GM12801 (cell line): ENCODE results near the gene TRIM46.

Experiments used
- CTCF ChIP-seq: IDR thresholded peaks from one replicate; pipeline ENCODE4 v1.5.1; 2011; ENCODE audit warnings: control low read depth; ENCODE audit not compliant: insufficient read length; ENCODE audit errors: extremely low read depth

Gene TRIM46

GRCh38 chr1:155208541-155209311 lies 35.1 kb downstream of the TRIM46 start, which contains the start of gene MTX1:
MTX1 (plus strand) TSS chr1:155208695; CDS start chr1:155208805, 110 bp downstream.
- TF ChIP-seq CTCF: no peak

GRCh38 chr1:155209312-155209721 lies 35.7 kb downstream of the TRIM46 start:
- no peak for TF ChIP-seq CTCF

- TF ChIP-seq CTCF: no peak
These were observed 36.9 kb downstream of the TRIM46 start for GRCh38 chr1:155210314-155211104.

GRCh38 chr1:155218854-155219591 lies 45.4 kb downstream of the TRIM46 start:
- TF ChIP-seq CTCF: no peak

GRCh38 chr1:155219592-155220031 lies 46.0 kb downstream of the TRIM46 start:
- TF ChIP-seq CTCF: no peak

- TF ChIP-seq CTCF: no peak
These were observed 49.4 kb downstream of the TRIM46 start for GRCh38 chr1:155223047-155223446.

- no peak for TF ChIP-seq CTCF
These were observed 52.7 kb downstream of the TRIM46 start for GRCh38 chr1:155226188-155226909.
